Kidney (tissue), 14 donors: ENCODE results near the gene S1PR3. TPM values are rescaled to one million over a fixed set of nuclear protein-coding genes. Genes with fewer than 3 reads are reported as not detected.

Experiments used
- DNase-seq, 5 donors: peaks; one replicate each; pipeline ENCODE4 v3.0.0-alpha.2; 2013 to 2020
- FAIRE-seq: peaks from 2 replicates; lab custom pipeline; 2012; peaks lifted over from hg19 to GRCh38; lab: Jason Lieb, UNC
- H3K27ac ChIP-seq, 2 donors: one replicate each; pipeline ENCODE4 v1.7.0; 2013; ENCODE audit warnings: low read depth in 2 of 2, low read length in 2 of 2, inconsistent platforms in 1 of 2
- H3K27me3 ChIP-seq: one replicate; pipeline ENCODE4 v1.7.1; 2013; ENCODE audit warnings: low read length, inconsistent platforms; ENCODE audit not compliant: control insufficient read depth, insufficient read depth
- H3K36me3 ChIP-seq, 3 donors: one replicate each; pipeline versions ENCODE4 v1.7.0 to v1.7.1; 2013; ENCODE audit warnings: low read length in 3 of 3, control low read depth in 1 of 3, inconsistent platforms in 1 of 3; ENCODE audit not compliant: insufficient read depth in 3 of 3, control insufficient read depth in 2 of 3
- H3K4me1 ChIP-seq, 3 donors: one replicate each; pipeline versions ENCODE4 v1.7.0 to v1.7.1; 2013; ENCODE audit warnings: low read length in 3 of 3, inconsistent platforms in 1 of 3, low read depth in 1 of 3; ENCODE audit not compliant: control insufficient read depth in 2 of 3, insufficient read depth in 2 of 3
- H3K4me3 ChIP-seq, 3 donors: one replicate each; pipeline versions ENCODE4 v1.7.0 to v1.8.1; 2013; ENCODE audit warnings: low read length in 3 of 3, control low read depth in 1 of 3, inconsistent platforms in 1 of 3
- H3K9ac ChIP-seq, 3 donors: one replicate each; pipeline versions ENCODE4 v1.7.0 to v1.7.1; 2013; ENCODE audit warnings: low read length in 3 of 3, control low read depth in 1 of 3, inconsistent platforms in 1 of 3
- H3K9me3 ChIP-seq, 3 donors: one replicate each; pipeline versions ENCODE4 v1.7.0 to v1.7.1; 2013; ENCODE audit warnings: low read length in 3 of 3, control low read depth in 1 of 3, inconsistent platforms in 1 of 3; ENCODE audit not compliant: control insufficient read depth in 2 of 3, insufficient read depth in 1 of 3
- CTCF ChIP-seq: IDR thresholded peaks from 3 replicates; pipeline ENCODE4 v1.5.1; 2012; ENCODE audit warnings: mild to moderate bottlenecking, moderate library complexity, borderline replicate concordance; ENCODE audit not compliant: insufficient read depth; ENCODE audit errors: extremely low read depth
- intact Hi-C: fragments of 100-400 bp; cut with DNase I; formaldehyde crosslinking; loops from one replicate; pipeline ENCODE4 v1.11.1; 2022
- polyA plus RNA-seq: library from polyadenylated mRNA; stranded (reverse); fragments of 350-450 nt; fragmentation: Illumina TruSeq; extraction: RNeasy Lipid Tissue Mini Kit (QIAGEN cat#74804); gene quantifications from one replicate; pipeline ENCODE4 v1.2.3, GENCODE V29; 2014; ENCODE audit warnings: low read depth, low replicate concordance; ENCODE audit not compliant: insufficient read depth
- total RNA-seq: library from RNA; stranded (reverse); fragmentation: NEBNext Ultra II Directional; extraction: Animal tissue kit (Norgen Biotek cat#: 25700); gene quantifications from one replicate; pipeline ENCODE4 v1.2.1, GENCODE V29; 2021
- donor health status: control.
- donor health status: control.
- donor health status: control.
- donor health status: control.
- donor health status: control.
- donor health status: DM: yes; HTN: yes; CAD: no.
- donor health status: Normal renal cell carcinoma (clear cell type).

S1PR3 gene
- total and polyA plus RNA-seq, 2 donors from 2014 or later, result 12.4 to 36.4 TPM

DNA sequence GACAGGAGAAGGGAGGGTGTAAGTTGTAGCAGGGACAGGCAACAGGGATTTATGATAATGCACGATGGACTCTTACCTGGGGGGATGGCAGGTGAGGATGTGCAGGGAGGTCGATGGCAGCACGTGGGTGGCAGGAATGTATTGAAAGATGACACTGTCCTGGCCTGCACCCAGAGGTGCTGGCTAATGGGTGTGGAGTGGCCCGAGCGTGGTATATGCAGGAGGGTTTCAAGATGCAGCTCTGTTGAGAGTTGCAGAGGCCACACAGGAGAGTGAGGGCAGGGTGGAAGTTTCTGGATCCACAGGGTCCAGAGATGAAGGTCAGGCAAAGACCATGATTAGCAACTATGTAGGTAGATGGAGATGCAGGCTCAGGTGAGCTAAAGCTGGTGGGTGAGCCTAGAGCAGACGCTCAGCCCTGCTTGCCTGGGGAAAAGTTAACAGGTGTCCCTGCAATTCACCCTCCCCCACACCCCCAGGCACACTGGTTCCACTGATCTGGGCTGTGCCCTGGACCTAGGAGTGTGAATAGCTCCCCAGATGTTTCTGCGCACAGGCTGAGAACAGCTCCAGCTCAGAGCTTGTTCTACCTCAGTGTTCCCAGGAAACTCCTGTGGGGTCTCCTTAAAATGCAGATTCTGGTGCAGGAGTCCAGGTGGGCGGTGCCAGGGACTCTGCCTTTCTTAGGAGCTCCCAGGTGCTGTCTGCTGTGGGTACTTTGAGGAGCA lies 21.5 kb upstream of the S1PR3 start:
- H3K9me3 ChIP-seq, result peaks cover 0 to 3% (median 0%) of the 10 kb centered on the region in 3 donors
- DNase-seq, result no peak
- no peaks in the 10 kb centered on the region for H3K27me3 ChIP-seq
- H3K27ac ChIP-seq, result no peak overlapping the region
- H3K4me3 ChIP-seq, result no peak overlapping the region
- H3K9ac ChIP-seq, result no peak overlapping the region
- TF ChIP-seq CTCF, result no peak
- no peaks in the 10 kb centered on the region for H3K4me1 ChIP-seq
- no peaks in the 10 kb centered on the region for H3K36me3 ChIP-seq
- intact Hi-C loops, result no loop called here
- no peak for FAIRE-seq

DNA sequence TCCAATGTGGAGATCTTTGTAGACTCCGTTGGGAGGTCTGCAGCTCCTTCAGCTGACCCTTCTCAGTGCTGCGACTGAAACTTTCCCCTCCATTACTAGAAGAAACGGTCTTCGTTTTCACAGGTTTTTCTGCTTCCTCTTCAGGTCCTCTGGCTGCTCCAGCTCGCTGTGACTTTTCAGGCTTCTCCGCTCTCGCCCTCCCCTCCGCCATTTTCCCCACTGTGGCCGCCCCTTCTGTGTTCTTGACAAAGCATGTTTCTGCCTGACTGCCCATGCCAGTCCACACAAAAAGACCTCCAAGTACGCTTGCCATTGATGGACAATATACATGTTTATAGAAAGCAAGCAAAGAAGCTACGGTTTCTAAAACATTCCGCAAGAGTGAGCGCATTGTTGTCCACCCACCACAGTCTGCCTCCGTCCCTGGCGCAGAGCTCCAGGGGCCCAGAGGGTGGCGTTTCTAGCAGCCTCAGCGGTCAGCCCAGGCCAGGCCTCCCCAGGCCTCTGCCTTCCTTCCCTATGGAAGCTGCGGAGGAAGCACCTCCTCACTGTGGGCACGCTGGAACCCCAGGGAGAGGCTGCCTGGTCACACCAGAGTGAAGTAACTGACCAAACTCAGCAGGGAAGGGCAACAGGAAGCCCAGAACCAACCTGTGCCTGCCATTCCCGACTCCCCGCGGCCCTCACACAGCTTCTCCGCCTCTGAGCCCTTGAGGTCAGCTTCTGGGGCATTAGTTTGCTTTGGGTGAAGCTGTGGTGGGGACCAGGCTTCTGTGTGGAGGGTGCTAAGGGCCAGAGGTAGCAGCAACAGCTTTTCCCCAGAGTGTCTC lies 19.9 kb upstream of the S1PR3 start:
- no peak for TF ChIP-seq CTCF
- H3K9me3 ChIP-seq, result peaks cover 0 to 3% (median 0%) of the 10 kb centered on the region in 3 donors
- DNase-seq (no peak), FAIRE-seq (no peak)
- H3K4me1 ChIP-seq, result no peaks in the 10 kb centered on the region
- no peaks in the 10 kb centered on the region for H3K27me3 ChIP-seq
- no peak overlapping the region for H3K27ac ChIP-seq
- intact Hi-C loops, result no loop called here
- H3K4me3 ChIP-seq, result no peak overlapping the region
- no peaks in the 10 kb centered on the region for H3K36me3 ChIP-seq
- no peak overlapping the region for H3K9ac ChIP-seq

DNA sequence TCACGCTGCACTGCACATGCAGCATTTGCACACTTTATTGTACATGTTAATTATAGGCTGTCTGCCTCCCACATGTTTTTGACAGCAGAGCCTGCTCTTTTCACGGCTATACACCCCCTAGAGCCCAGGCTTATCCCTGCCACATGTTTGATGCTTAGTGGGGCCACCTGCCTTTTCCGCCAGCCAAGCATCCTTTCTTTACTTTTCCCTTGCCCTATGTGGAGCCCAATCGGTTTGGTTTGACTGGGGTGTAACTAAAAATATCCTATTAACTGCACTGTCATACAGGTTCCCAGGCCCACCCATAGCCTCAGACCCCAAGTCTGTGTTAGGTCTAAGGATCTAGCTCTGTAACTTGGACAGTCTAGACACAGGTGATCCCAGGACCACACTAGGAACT lies 18.9 kb upstream of the S1PR3 start:
- Histone ChIP-seq H3K4me1 (no peaks in the 10 kb centered on the region), H3K27ac (no peak overlapping the region), H3K9ac (no peak overlapping the region), H3K36me3 (no peaks in the 10 kb centered on the region), H3K9me3 (peaks cover 0 to 3% (median 0%) of the 10 kb centered on the region in 3 donors), H3K4me3 (no peak overlapping the region), H3K27me3 (no peaks in the 10 kb centered on the region)
- no peak for TF ChIP-seq CTCF
- intact Hi-C loops, result no loop called here
- FAIRE-seq, result no peak
- DNase-seq, result no peak
